ENCODE measurements around the gene NFKBIE. TPM values are rescaled to one million over a fixed set of nuclear protein-coding genes. Genes with fewer than 3 reads are reported as not detected.
A peak's percentile ranks its signal among the peaks of the same experiment; 100 is the strongest.

NFKBIE gene
- total and polyA plus RNA-seq, 2 of the 13 experiments (the other 11 are each of a cell fraction or from before 2014, with no cell fraction given): 6.7 to 14.5 TPM

GRCh38 chr6:44237813-44238433 lies 27.4 kb downstream of the NFKBIE start (continued):
- no peak for TF ChIP-seq REST (IDR thresholded peaks at IDR 0.05; ENCODE audit: borderline replicate concordance in 1 of 2, low read depth in 1 of 2, low read length in 2 of 2)
- peak; percentile 2; the same call in 1 of the 3 replicates for TF ChIP-seq MXI1 (IDR thresholded peaks at IDR 0.05; ENCODE audit: borderline replicate concordance, low read depth, low read length)
- peak; percentile 91 for TF ChIP-seq ZNF350 (CRISPR knock-in tag; IDR thresholded peaks at IDR 0.05; ENCODE audit: borderline replicate concordance, low read depth)
- TF ChIP-seq TEAD2 (CRISPR knock-in tag; IDR thresholded peaks at IDR 0.05): no peak
- 0 out of 2 replicates have a peak, but pooled peaks have one; percentile 45 for TF ChIP-seq ZKSCAN8 (CRISPR knock-in tag; IDR thresholded peaks at IDR 0.05; ENCODE audit: borderline replicate concordance)
- TF ChIP-seq ZNF784 (CRISPR knock-in tag; IDR thresholded peaks at IDR 0.05; ENCODE audit: borderline replicate concordance): no peak
- peak; percentile 58; the same call in 1 of the 2 replicates for TF ChIP-seq TFDP2 (CRISPR knock-in tag; IDR thresholded peaks at IDR 0.05)
- peak; percentile 97 to 99 for TF ChIP-seq HMGXB4 (CRISPR knock-in tag; IDR thresholded peaks at IDR 0.05; ENCODE audit: borderline replicate concordance in 1 of 2, low read depth in 1 of 2)
- TF ChIP-seq RNF219 (CRISPR knock-in tag; IDR thresholded peaks at IDR 0.05): no peak
- TF ChIP-seq ARID5B (CRISPR knock-in tag; IDR thresholded peaks at IDR 0.05): peak; percentile 48; the same call in 1 of the 2 replicates
- TF ChIP-seq ZBTB8A (CRISPR knock-in tag; IDR thresholded peaks at IDR 0.05; ENCODE audit: borderline replicate concordance, low read depth): no peak
- no peak for TF ChIP-seq U2AF2 (IDR thresholded peaks at IDR 0.05; ENCODE audit: low read depth, low read length)

All from HepG2 (cell line).